Pancreas (tissue), 10 donors: ENCODE measurements around the gene ZBED2. TPM values are rescaled to one million over a fixed set of nuclear protein-coding genes. Genes with fewer than 3 reads are reported as not detected.

ENCODE experiments used
- ATAC-seq, 4 donors: fragments of 200-7000 bp; cut with Tn5 transposase; one replicate each; pipeline versions ENCODE4 v1.8.0 to v1.9.1; 2020; ENCODE audit warnings: mild to moderate bottlenecking in 4 of 4, moderate library complexity in 4 of 4
- DNase-seq, 6 donors: peaks; one replicate each; pipeline ENCODE4 v3.0.0-alpha.2; 2020
- FAIRE-seq: peaks from 2 replicates; lab custom pipeline; 2012; peaks lifted over from hg19 to GRCh38; lab: Jason Lieb, UNC
- H3K27ac ChIP-seq, 4 donors: fragments of 200-600 bp; sonication (generic); 1 replicate in 3 of 4; 2 replicates in 1 of 4; pipeline versions ENCODE4 v1.5.0 to v1.8.0; 2020
- H3K27me3 ChIP-seq, 4 donors: fragments of 200-600 bp; one replicate each; pipeline ENCODE4 v1.8.0; 2021
- H3K36me3 ChIP-seq, 3 donors: fragments of 200-600 bp; sonication (generic) in 1 of 3; one replicate each; pipeline versions ENCODE4 v1.5.0 to v1.8.0; 2020 to 2021
- H3K4me1 ChIP-seq, 3 donors: fragments of 200-600 bp; one replicate each; pipeline ENCODE4 v1.8.0; 2021
- H3K4me3 ChIP-seq, 4 donors: fragments of 200-600 bp; sonication (generic) in 2 of 4; one replicate each; pipeline versions ENCODE4 v1.5.0 to v1.8.0; 2020 to 2021
- H3K9me3 ChIP-seq, 4 donors: fragments of 200-600 bp; one replicate each; pipeline ENCODE4 v1.8.0; 2021
- CTCF ChIP-seq, 4 donors: fragments of 200-600 bp; sonication (generic) in 3 of 4; IDR thresholded peaks; one replicate each; pipeline versions ENCODE4 v1.5.0 to v1.8.0; 2021; ENCODE audit warnings: antibody characterized with exemption in 4 of 4
- WGBS, 2 donors: extraction: QIAGEN DNeasy Blood & Tissue Kit; methylation state at CpG; one replicate each; pipeline ENCODE4 v1.1.7; 2013; 5-methylcytosine and 5-hydroxymethylcytosine counted together
- intact Hi-C, 3 donors: fragments of 100-400 bp; cut with DNase I; formaldehyde crosslinking; loops; one replicate each; pipeline versions ENCODE4 v1.11.1 to v1.14.2; 2022
- polyA plus RNA-seq, 2 donors: library from polyadenylated mRNA; stranded (reverse); fragments of 200-250 nt; gene quantifications; one replicate each; pipeline ENCODE4 v1.2.3, GENCODE V29; 2013
- total RNA-seq, 6 donors: library from RNA; stranded (reverse); fragmentation: NEBNext Ultra II Directional in 4 of 6; extraction: Animal tissue kit (Norgen Biotek cat#: 25700) in 4 of 6; gene quantifications; one replicate each; pipeline versions ENCODE4 v1.2.1 to v1.2.4, GENCODE V29; 2021 to 2023
- donor health status: healthy with polysubstance abuse.
- donor health status: DM: no; HTN: no; CAD: no; lungs with moderate emphysema.
- donor health status: DM: no; HTN: no; CAD: no.
- donor health status: control.
- donor health status: control.
- donor health status: Bipolar disorder and iron deficiency.
- donor health status: DM: yes; HTN: yes; CAD: no.
- donor health status: DM: no; HTN: no; CAD: no.
- donor health status: DM: no; HTN: no; CAD: no.
- donor health status: DM: yes; HTN: yes; CAD: no.

ZBED2 gene
- total and polyA plus RNA-seq, 8 donors = 0.02 to 0.22 TPM; not detected in 6

DNA sequence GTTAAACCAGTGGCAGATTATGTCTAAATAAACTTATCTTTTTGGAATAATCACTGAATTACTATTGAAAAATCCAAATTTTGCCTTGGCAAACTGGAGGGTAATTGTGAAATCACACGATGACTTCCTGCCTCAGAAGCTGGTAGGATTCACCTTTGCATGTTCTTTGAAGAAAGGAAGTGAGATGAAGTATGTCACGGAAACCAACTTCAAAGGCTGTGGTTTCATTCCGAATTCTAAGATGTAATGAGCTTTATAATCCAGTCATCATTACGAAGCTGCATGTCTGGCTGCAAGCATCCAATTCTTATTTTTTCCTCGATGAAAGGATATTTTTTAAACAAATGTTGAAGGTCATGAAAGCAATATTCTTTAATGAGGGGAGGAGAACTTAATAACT is 15.0 kb upstream of the ZBED2 start:
- no peak for DNase-seq

DNA sequence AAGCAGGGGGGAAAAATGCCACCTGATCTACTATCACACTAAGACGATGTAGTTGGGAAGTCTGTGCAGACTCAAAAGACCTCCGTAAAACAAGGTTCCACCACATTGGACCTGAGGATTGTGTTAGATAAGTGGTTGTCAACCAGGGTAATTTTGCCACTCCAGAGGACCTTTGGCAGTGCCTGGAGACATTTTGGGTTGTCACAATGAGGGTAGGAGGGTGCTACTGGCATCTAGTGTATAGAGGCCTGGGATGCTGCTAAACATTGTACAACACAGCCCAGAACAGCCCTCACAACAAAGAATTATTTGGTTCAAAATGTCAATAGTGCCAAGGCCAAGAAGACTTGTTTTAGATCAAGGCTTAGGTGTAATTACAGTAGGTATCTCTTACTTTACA is 14.6 kb upstream of the ZBED2 start:
- Histone ChIP-seq H3K9me3 (no peaks in the 10 kb centered on the region), H3K27me3 (no peaks in the 10 kb centered on the region), H3K27ac (no peak overlapping the region), H3K4me1 (no peaks in the 10 kb centered on the region), H3K4me3 (no peak overlapping the region), H3K36me3 (no peaks in the 10 kb centered on the region)
- no peak for DNase-seq
- no peak for ATAC-seq
- TF ChIP-seq CTCF (IDR thresholded peaks at IDR 0.05) = no peak
- WGBS, 2 donors = 86 to 94% methylated on average over 2 of the region's 2 CpGs
- FAIRE-seq = no peak
- intact Hi-C loops = no loop called here

More for the DNA sequence above, 15.0 kb upstream of the ZBED2 start:
- H3K27ac ChIP-seq = no peak overlapping the region
- TF ChIP-seq CTCF (IDR thresholded peaks at IDR 0.05) = no peak
- ATAC-seq (no peak), FAIRE-seq (no peak)
- 74 to 75% methylated on average over 5 of the region's 5 CpGs for WGBS, 2 donors
- H3K4me3 ChIP-seq = no peak overlapping the region
- no peaks in the 10 kb centered on the region for H3K9me3 ChIP-seq
- H3K27me3 ChIP-seq = no peaks in the 10 kb centered on the region
- no peaks in the 10 kb centered on the region for H3K36me3 ChIP-seq
- intact Hi-C loops = no loop called here
- no peaks in the 10 kb centered on the region for H3K4me1 ChIP-seq

- no peaks in the 10 kb centered on the region for H3K9me3 ChIP-seq
- FAIRE-seq = no peak
- intact Hi-C loops = no loop called here
- no peaks in the 10 kb centered on the region for H3K36me3 ChIP-seq
- no peak for ATAC-seq
- no peak overlapping the region for H3K27ac ChIP-seq
- TF ChIP-seq CTCF (IDR thresholded peaks at IDR 0.05) = no peak
- WGBS, 2 donors = 83 to 87% methylated on average over 2 of the region's 2 CpGs
- H3K4me3 ChIP-seq = no peak overlapping the region
- DNase-seq = no peak
- H3K4me1 ChIP-seq = no peaks in the 10 kb centered on the region
- no peaks in the 10 kb centered on the region for H3K27me3 ChIP-seq
Measured at GRCh38 chr3:111608383-111608782, 13.2 kb upstream of the ZBED2 start.

DNA sequence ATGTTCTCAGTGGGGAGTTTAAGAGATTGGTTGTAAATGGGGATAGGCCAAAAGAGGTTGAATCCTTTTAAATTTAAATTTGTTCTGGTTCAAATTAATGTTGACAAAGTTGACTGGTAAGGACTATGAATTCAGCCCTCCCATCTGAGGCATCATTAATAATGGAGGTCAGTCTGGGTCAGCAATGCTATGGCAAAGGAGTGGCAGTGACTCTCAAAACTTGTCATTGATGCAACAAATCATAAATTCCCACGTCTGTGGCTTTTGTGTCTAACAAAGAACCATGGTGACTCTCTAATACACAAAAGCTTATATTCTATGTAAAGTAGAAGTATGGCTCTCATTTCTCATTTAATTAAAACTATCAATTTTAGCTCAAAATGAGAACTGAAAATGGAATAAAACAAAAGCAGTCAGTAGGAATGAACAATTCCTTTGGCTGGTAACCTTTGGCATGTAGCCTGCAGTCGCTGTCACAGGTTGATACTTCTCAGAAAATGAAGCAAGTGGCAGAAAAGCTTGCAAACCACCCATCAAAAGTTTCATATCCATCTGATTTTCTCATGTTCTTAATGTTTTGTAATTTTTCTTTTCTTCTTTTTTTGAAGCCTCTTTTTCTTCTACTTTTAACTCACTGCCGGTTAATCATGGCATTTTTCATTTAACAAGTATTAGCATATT is 12.2 kb upstream of the ZBED2 start:
- FAIRE-seq (no peak), DNase-seq (no peak), ATAC-seq (no peak)
- intact Hi-C loops = no loop called here
- H3K36me3 ChIP-seq = no peaks in the 10 kb centered on the region
- no peak overlapping the region for H3K4me3 ChIP-seq
- H3K27me3 ChIP-seq = no peaks in the 10 kb centered on the region
- H3K27ac ChIP-seq = no peak overlapping the region
- no peaks in the 10 kb centered on the region for H3K9me3 ChIP-seq
- no peak for TF ChIP-seq CTCF (IDR thresholded peaks at IDR 0.05)
- H3K4me1 ChIP-seq = no peaks in the 10 kb centered on the region
- WGBS, 2 donors = 81 to 84% methylated on average over 3 of the region's 3 CpGs

DNA sequence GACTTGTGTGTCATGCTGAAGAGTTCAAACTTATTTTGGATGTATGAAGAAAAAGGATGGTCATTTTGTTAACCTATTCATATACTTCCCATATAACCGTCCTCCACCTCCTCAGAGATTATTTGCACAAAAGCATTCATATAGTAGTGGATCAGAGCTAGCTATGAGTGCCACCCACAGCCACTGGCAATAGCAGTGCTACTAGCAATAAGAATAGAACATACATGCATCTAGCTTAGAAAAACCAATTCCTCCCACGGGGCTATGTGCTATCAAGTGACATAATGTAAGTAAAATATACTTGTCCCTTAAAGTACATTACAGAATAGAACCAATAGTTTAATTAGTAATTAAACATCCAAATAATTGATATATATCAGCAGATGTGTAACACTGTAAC is 10.3 kb upstream of the ZBED2 start:
- DNase-seq = no peak
- no peak for ATAC-seq
- 83 to 92% methylated on average over 2 of the region's 2 CpGs for WGBS, 2 donors
- Histone ChIP-seq H3K4me1 (no peaks in the 10 kb centered on the region), H3K36me3 (no peaks in the 10 kb centered on the region), H3K27ac (no peak overlapping the region), H3K4me3 (no peak overlapping the region), H3K9me3 (no peaks in the 10 kb centered on the region), H3K27me3 (no peaks in the 10 kb centered on the region)
- intact Hi-C loops = no loop called here
- FAIRE-seq = no peak
- no peak for TF ChIP-seq CTCF (IDR thresholded peaks at IDR 0.05)
